CD8-positive, alpha-beta memory T cell (primary cell): ENCODE results near the gene TMPRSS13. TPM values are rescaled to one million over a fixed set of nuclear protein-coding genes. Genes with fewer than 3 reads are reported as not detected.

Experiments used
- CTCF ChIA-PET: fragments of 350-600 bp; sonication (Branson Sonifier 250); formaldehyde crosslinking; loops from one replicate; lab custom pipeline; 2021; ENCODE audit warnings: antibody characterized with exemption; lab: Charles Lee
- POLR2A ChIA-PET: fragments of 350-600 bp; sonication (Branson Sonifier 250); formaldehyde crosslinking; loops from one replicate; lab custom pipeline; 2021; ENCODE audit warnings: antibody characterized with exemption; lab: Charles Lee
- DNase-seq, 5 donors: peaks; one replicate each; pipeline versions ENCODE4 v3.0.0 to v3.0.0-alpha.2; 2020 to 2022; ENCODE audit warnings: mixed read lengths in 1 of 5
- H3K27ac ChIP-seq: one replicate; pipeline ENCODE4 v1.7.0; 2013; ENCODE audit warnings: low read depth, mild to moderate bottlenecking, low read length, moderate library complexity
- H3K27me3 ChIP-seq: 2 replicates; pipeline ENCODE4 v1.7.0; 2013; ENCODE audit warnings: low read length, mild to moderate bottlenecking; ENCODE audit not compliant: insufficient read depth, poor library complexity, severe bottlenecking
- H3K36me3 ChIP-seq: 2 replicates; pipeline ENCODE4 v1.7.0; 2013; ENCODE audit warnings: mild to moderate bottlenecking, low read length, moderate library complexity; ENCODE audit not compliant: insufficient read depth
- H3K4me1 ChIP-seq: 2 replicates; pipeline ENCODE4 v1.7.0; 2013; ENCODE audit warnings: mild to moderate bottlenecking, low read length, moderate library complexity; ENCODE audit not compliant: insufficient read depth
- H3K4me3 ChIP-seq: 2 replicates; pipeline ENCODE4 v1.7.0; 2013; ENCODE audit warnings: mild to moderate bottlenecking, low read length
- H3K9me3 ChIP-seq: 2 replicates; pipeline ENCODE4 v1.7.0; 2013; ENCODE audit warnings: mild to moderate bottlenecking, low read length
- H3K27ac Mint-ChIP-seq, 8 donors: one replicate each; pipeline ENCODE4 v1.8.0; 2020 to 2021; ENCODE audit warnings: mixed read lengths in 8 of 8, mild to moderate bottlenecking in 6 of 8, inconsistent platforms in 3 of 8, moderate library complexity in 3 of 8
- H3K27me3 Mint-ChIP-seq, 2 donors: one replicate each; pipeline ENCODE4 v1.8.0; 2020 to 2021; ENCODE audit warnings: mixed read lengths in 2 of 2, mild to moderate bottlenecking in 1 of 2, moderate library complexity in 1 of 2
- H3K36me3 Mint-ChIP-seq, 3 donors: one replicate each; pipeline ENCODE4 v1.8.0; 2020 to 2021; ENCODE audit warnings: mixed read lengths in 3 of 3, inconsistent platforms in 1 of 3, mild to moderate bottlenecking in 1 of 3
- H3K4me1 Mint-ChIP-seq, 3 donors: one replicate each; pipeline ENCODE4 v1.8.0; 2020 to 2021; ENCODE audit warnings: mixed read lengths in 3 of 3, inconsistent platforms in 1 of 3, mild to moderate bottlenecking in 1 of 3
- H3K4me3 Mint-ChIP-seq, 7 donors: one replicate each; pipeline ENCODE4 v1.8.0; 2020 to 2021; ENCODE audit warnings: mixed read lengths in 7 of 7, mild to moderate bottlenecking in 6 of 7, moderate library complexity in 4 of 7, inconsistent platforms in 2 of 7
- H3K9me3 Mint-ChIP-seq, 5 donors: one replicate each; pipeline ENCODE4 v1.8.0; 2020 to 2022; ENCODE audit warnings: mixed read lengths in 5 of 5, mild to moderate bottlenecking in 3 of 5, moderate library complexity in 2 of 5, inconsistent platforms in 1 of 5
- polyA plus RNA-seq: library from polyadenylated mRNA; unstranded; fragments of 300-500 nt; fragmentation: Illumina TruSeq; gene quantifications from one replicate; pipeline ENCODE4 v1.2.3, GENCODE V29; 2021
- total RNA-seq, 2 experiments: library from RNA; stranded (reverse); gene quantifications; one replicate each; pipeline ENCODE4 v1.2.3, GENCODE V29; 2021

TMPRSS13 gene
- total and polyA plus RNA-seq, 3 experiments from 2014 or later = 1.4 to 1.5 (median 1.5) TPM

- Mint-ChIP-seq H3K9me3 (no peaks in the 10 kb centered on the region), H3K36me3 (peaks cover 0 to 1% (median 0%) of the 10 kb centered on the region in 3 donors), H3K4me1 (peaks cover 24 to 35% (median 26%) of the 10 kb centered on the region in 3 donors), H3K27ac (peak within 1 kb of the TSS in 5 of 8 donors; percentile 39 to 84 (median 61)), H3K4me3 (peak within 1 kb of the TSS; percentile 58 to 90 (median 87)), H3K27me3 (peaks cover 60 to 75% of the 10 kb centered on the region in 2 donors)
- ChIA-PET CTCF (interaction anchor here (1.1 to 1.5 kb wide), 3 partner anchors 10 to 177 kb away, joined by 3 to 6 read pairs (median 3); no protein-coding TSS in a partner anchor), POLR2A (no interaction called here)
- no peaks in the 10 kb centered on the region for H3K9me3 ChIP-seq
- H3K27me3 ChIP-seq = peaks cover 42% of the 10 kb centered on the region
- no peaks in the 10 kb centered on the region for H3K36me3 ChIP-seq
- peak within 1 kb of the TSS; percentile 59 for H3K4me3 ChIP-seq
- peak in 1 of 5 donors; percentile 8 for DNase-seq
- H3K27ac ChIP-seq = no peak within 1 kb of the TSS
- peaks cover 32% of the 10 kb centered on the region for H3K4me1 ChIP-seq
Measured at GRCh38 chr11:117876341-117877119, 52.7 kb downstream of the TMPRSS13 start, which contains the start of gene FXYD6. Gene FXYD6, minus strand, starts transcription at chr11:117876658. Its CDS starts 33,882 bp downstream, at chr11:117842776.

- ChIA-PET CTCF (interaction anchor here (1.4 kb wide), 1 partner anchor 75 kb away, joined by 3 read pairs; no protein-coding TSS in a partner anchor), POLR2A (no interaction called here)
- H3K36me3 Mint-ChIP-seq = peaks cover 0 to 1% (median 0%) of the 10 kb centered on the region in 3 donors
Measured at GRCh38 chr11:117876059-117876340, 53.2 kb downstream of the TMPRSS13 start.

GRCh38 chr11:117875382-117876058 lies 53.7 kb downstream of the TMPRSS13 start:
- Histone ChIP-seq H3K4me1 (peaks cover 32% of the 10 kb centered on the region), H3K36me3 (no peaks in the 10 kb centered on the region), H3K27ac (no peak overlapping the region), H3K4me3 (peak overlapping the region; percentile 59), H3K27me3 (peaks cover 42% of the 10 kb centered on the region), H3K9me3 (no peaks in the 10 kb centered on the region)
- Mint-ChIP-seq H3K36me3 (peaks cover 0 to 1% (median 0%) of the 10 kb centered on the region in 3 donors), H3K4me1 (peaks cover 24 to 35% (median 26%) of the 10 kb centered on the region in 3 donors), H3K4me3 (peak overlapping the region; percentile 58 to 90 (median 86)), H3K9me3 (no peaks in the 10 kb centered on the region), H3K27me3 (peaks cover 59 to 72% of the 10 kb centered on the region in 2 donors), H3K27ac (peak overlapping the region in 4 of 8 donors; percentile 15 to 71 (median 46))
- CTCF ChIA-PET = interaction anchor here (1.4 kb wide), 1 partner anchor 75 kb away, joined by 3 read pairs; no protein-coding TSS in a partner anchor
- POLR2A ChIA-PET = no interaction called here
- DNase-seq = peak in 3 of 5 donors; percentile 22 to 54 (median 26)

More at GRCh38 chr11:117876059-117876340, 53.2 kb downstream of the TMPRSS13 start:
- H3K27me3 Mint-ChIP-seq = peaks cover 60 to 76% of the 10 kb centered on the region in 2 donors
- Histone ChIP-seq H3K27ac (no peak overlapping the region), H3K27me3 (peaks cover 42% of the 10 kb centered on the region), H3K9me3 (no peaks in the 10 kb centered on the region), H3K4me3 (peak overlapping the region; percentile 59), H3K36me3 (no peaks in the 10 kb centered on the region), H3K4me1 (peaks cover 32% of the 10 kb centered on the region)
- no peak for DNase-seq
- peak overlapping the region in 4 of 8 donors; percentile 39 to 71 (median 52) for H3K27ac Mint-ChIP-seq
- peaks cover 24 to 35% (median 26%) of the 10 kb centered on the region in 3 donors for H3K4me1 Mint-ChIP-seq
- H3K9me3 Mint-ChIP-seq = no peaks in the 10 kb centered on the region
- peak overlapping the region; percentile 58 to 90 (median 86) for H3K4me3 Mint-ChIP-seq

- H3K4me3 ChIP-seq = peak overlapping the region; percentile 59
- no peak for DNase-seq
- Mint-ChIP-seq H3K4me1 (peaks cover 24 to 35% (median 26%) of the 10 kb centered on the region in 3 donors), H3K4me3 (peak overlapping the region; percentile 58 to 90 (median 86)), H3K36me3 (peaks cover 0 to 1% (median 0%) of the 10 kb centered on the region in 3 donors), H3K27me3 (peaks cover 57 to 67% of the 10 kb centered on the region in 2 donors), H3K27ac (peak overlapping the region in 2 of 8 donors; percentile 2 to 15), H3K9me3 (no peaks in the 10 kb centered on the region)
- no peaks in the 10 kb centered on the region for H3K36me3 ChIP-seq
- H3K27me3 ChIP-seq = peaks cover 42% of the 10 kb centered on the region
- ChIA-PET POLR2A (no interaction called here), CTCF (no interaction called here)
- H3K4me1 ChIP-seq = peaks cover 32% of the 10 kb centered on the region
- H3K9me3 ChIP-seq = no peaks in the 10 kb centered on the region
- H3K27ac ChIP-seq = no peak overlapping the region
Measured at GRCh38 chr11:117874910-117875381, 54.3 kb downstream of the TMPRSS13 start.

GRCh38 chr11:117874253-117874909 lies 54.8 kb downstream of the TMPRSS13 start:
- DNase-seq = no peak
- Mint-ChIP-seq H3K27me3 (peaks cover 57 to 67% of the 10 kb centered on the region in 2 donors), H3K4me3 (peak overlapping the region in 2 of 7 donors; percentile 28 to 33), H3K27ac (no peak overlapping the region), H3K9me3 (no peaks in the 10 kb centered on the region), H3K36me3 (peaks cover 0 to 1% (median 0%) of the 10 kb centered on the region in 3 donors), H3K4me1 (peaks cover 24 to 35% (median 26%) of the 10 kb centered on the region in 3 donors)
- Histone ChIP-seq H3K9me3 (no peaks in the 10 kb centered on the region), H3K36me3 (no peaks in the 10 kb centered on the region), H3K4me3 (no peak overlapping the region), H3K27ac (no peak overlapping the region), H3K4me1 (peaks cover 32% of the 10 kb centered on the region), H3K27me3 (peaks cover 42% of the 10 kb centered on the region)
- POLR2A ChIA-PET = no interaction called here
- CTCF ChIA-PET = no interaction called here

- ChIA-PET CTCF (no interaction called here), POLR2A (no interaction called here)
- Mint-ChIP-seq H3K4me3 (no peak overlapping the region), H3K4me1 (peaks cover 24 to 35% (median 26%) of the 10 kb centered on the region in 3 donors), H3K9me3 (no peaks in the 10 kb centered on the region), H3K27me3 (peaks cover 54 to 64% of the 10 kb centered on the region in 2 donors), H3K27ac (no peak overlapping the region), H3K36me3 (peaks cover 0 to 1% (median 0%) of the 10 kb centered on the region in 3 donors)
- H3K36me3 ChIP-seq = no peaks in the 10 kb centered on the region
- H3K27me3 ChIP-seq = peaks cover 42% of the 10 kb centered on the region
- H3K4me1 ChIP-seq = peaks cover 32% of the 10 kb centered on the region
- H3K4me3 ChIP-seq = no peak overlapping the region
- H3K27ac ChIP-seq = no peak overlapping the region
- DNase-seq = no peak
- H3K9me3 ChIP-seq = no peaks in the 10 kb centered on the region
Measured at GRCh38 chr11:117873828-117874125, 55.4 kb downstream of the TMPRSS13 start.

- Mint-ChIP-seq H3K4me3 (peak overlapping the region in 1 of 7 donors; percentile 2), H3K36me3 (peaks cover 0 to 1% (median 0%) of the 10 kb centered on the region in 3 donors), H3K27me3 (peaks cover 48 to 62% of the 10 kb centered on the region in 2 donors), H3K9me3 (no peaks in the 10 kb centered on the region), H3K4me1 (peaks cover 24 to 35% (median 26%) of the 10 kb centered on the region in 3 donors), H3K27ac (peak overlapping the region in 1 of 8 donors; percentile 12)
- H3K9me3 ChIP-seq = no peaks in the 10 kb centered on the region
- H3K27me3 ChIP-seq = peaks cover 42% of the 10 kb centered on the region
- ChIA-PET POLR2A (no interaction called here), CTCF (interaction anchor here (0.9 kb wide), 1 partner anchor 180 kb away, joined by 3 read pairs; no protein-coding TSS in a partner anchor)
- H3K27ac ChIP-seq = no peak overlapping the region
- no peaks in the 10 kb centered on the region for H3K36me3 ChIP-seq
- DNase-seq = no peak
- peaks cover 32% of the 10 kb centered on the region for H3K4me1 ChIP-seq
- no peak overlapping the region for H3K4me3 ChIP-seq
Measured at GRCh38 chr11:117872975-117873827, 56.0 kb downstream of the TMPRSS13 start.
